ENCODE results near the gene KIF25.

The KIF25 gene

GRCh38 chr6:167984876-167985604, 12.4 kb upstream of the KIF25 start:
- ATAC-seq = no peak

DNA sequence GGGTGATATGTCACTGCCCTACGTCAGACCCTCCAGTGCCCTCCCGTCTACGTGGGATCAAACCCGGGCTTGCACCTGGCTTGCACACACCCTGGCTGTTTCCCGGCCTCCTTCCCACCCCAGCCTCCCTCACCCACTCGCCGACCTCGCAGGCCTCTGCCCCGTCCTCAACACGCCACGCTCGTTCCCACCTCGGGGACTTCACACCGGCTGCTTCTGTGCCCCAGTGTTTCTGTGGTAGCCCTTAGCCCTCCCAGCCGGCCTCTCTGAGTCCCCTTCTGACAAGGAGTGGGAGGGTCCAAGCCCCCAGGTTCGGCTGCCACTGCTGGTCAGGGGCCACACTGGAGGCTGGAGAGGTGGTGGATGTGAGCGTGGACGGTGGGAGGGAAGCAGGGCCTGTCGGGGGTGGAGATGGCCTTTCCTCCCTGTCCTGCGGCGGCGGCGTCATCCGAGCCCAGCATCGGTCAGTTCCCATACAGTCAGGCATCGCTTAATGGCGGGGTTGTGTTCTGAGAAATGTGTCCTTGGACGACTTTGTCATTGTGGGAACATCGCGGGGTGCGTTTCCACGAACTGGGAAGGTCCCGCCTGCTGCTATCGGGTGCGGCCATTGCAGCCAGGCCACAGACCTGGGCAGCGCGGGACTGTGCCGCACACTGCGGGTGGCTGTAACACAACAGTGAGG, 11.4 kb upstream of the KIF25 start:
- no peak for ATAC-seq
- TF ChIP-seq TCF4 (CRISPR knock-in tag; IDR thresholded peaks at IDR 0.05; ENCODE audit: borderline replicate concordance) = no peak
- no peak for TF ChIP-seq RARB (CRISPR knock-in tag; IDR thresholded peaks at IDR 0.05)
- no peak for TF ChIP-seq ZC3H10 (CRISPR knock-in tag; IDR thresholded peaks at IDR 0.05)
- no peak for TF ChIP-seq BACH2 (CRISPR knock-in tag; IDR thresholded peaks at IDR 0.05; ENCODE audit: borderline replicate concordance)
- no peak for TF ChIP-seq POU6F1 (CRISPR knock-in tag; IDR thresholded peaks at IDR 0.05; ENCODE audit: borderline replicate concordance, low read depth)
- no peak for TF ChIP-seq TSHZ2 (CRISPR knock-in tag; IDR thresholded peaks at IDR 0.05)
- TF ChIP-seq SNAI2 (CRISPR knock-in tag; IDR thresholded peaks at IDR 0.05) = no peak
- TF ChIP-seq PPARA (CRISPR knock-in tag; IDR thresholded peaks at IDR 0.05; ENCODE audit: borderline replicate concordance) = no peak
- TF ChIP-seq, protein P1, sequence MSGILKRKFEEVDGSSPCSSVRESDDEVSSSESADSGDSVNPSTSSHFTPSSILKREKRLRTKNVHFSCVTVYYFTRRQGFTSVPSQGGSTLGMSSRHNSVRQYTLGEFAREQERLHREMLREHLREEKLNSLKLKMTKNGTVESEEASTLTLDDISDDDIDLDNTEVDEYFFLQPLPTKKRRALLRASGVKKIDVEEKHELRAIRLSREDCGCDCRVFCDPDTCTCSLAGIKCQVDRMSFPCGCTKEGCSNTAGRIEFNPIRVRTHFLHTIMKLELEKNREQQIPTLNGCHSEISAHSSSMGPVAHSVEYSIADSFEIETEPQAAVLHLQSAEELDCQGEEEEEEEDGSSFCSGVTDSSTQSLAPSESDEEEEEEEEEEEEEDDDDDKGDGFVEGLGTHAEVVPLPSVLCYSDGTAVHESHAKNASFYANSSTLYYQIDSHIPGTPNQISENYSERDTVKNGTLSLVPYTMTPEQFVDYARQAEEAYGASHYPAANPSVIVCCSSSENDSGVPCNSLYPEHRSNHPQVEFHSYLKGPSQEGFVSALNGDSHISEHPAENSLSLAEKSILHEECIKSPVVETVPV (CRISPR knock-in tag; IDR thresholded peaks at IDR 0.05) = no peak

More at GRCh38 chr6:167984876-167985604, 12.4 kb upstream of the KIF25 start:
- no peak for TF ChIP-seq BACH2 (CRISPR knock-in tag; IDR thresholded peaks at IDR 0.05; ENCODE audit: borderline replicate concordance)

DNA sequence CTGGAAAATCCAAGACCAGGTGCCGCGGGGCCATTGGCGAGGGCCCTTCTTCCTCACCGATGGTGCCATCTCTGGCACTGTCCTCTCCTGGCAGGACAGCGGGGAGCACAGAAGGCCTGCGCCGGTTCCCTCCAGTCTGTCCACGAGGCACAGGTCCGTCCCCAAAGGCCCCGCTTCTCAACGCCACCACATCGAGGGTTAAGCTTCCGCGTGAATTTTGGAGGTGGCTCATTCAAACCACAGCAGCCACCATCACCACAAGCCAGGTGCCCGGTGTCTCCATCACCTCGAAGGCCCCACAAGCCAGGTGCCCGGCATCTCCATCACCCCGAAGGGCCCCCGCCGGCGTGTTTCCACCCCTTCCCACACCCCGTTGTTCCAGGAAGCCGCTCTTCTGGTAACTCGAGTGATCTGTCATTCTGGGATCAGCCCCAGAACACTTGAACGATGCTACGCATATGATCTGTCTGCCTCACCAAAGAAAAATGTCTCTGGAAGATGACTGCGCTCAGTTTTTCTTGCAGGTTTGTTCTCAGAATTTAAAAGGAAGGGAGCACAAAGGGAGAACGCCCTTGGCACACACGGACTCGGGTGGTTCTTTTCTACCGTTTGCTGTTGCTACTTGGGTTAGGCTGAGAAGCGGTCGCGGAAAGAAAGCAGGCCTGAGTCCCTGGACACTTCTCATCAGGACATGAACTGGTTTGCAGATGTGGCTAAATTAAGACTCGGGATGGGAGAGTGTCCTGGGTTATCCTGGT, 9.9 kb upstream of the KIF25 start:
- no peak for ATAC-seq
- TF ChIP-seq RARB (CRISPR knock-in tag; IDR thresholded peaks at IDR 0.05) = no peak
- TF ChIP-seq, protein P1 (CRISPR knock-in tag; IDR thresholded peaks at IDR 0.05) = no peak
- no peak for TF ChIP-seq ZNF8 (CRISPR knock-in tag; IDR thresholded peaks at IDR 0.05)

DNA sequence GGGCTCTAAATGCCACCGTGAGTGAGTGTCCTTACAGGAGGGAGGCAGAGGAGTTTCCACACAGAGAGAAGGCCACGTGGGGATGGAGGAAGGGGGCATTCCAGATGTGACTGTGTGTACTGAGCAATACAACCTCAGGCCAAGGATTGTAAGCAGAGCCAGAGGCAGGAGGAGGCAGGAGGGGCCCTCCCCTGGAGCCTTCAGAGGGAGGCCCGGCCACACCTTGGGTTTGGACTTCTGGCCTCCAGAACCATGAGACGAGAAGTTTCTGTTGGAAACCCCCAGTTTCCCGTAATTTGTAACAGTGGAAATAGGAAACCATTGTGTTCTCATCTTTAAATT, 9.3 kb upstream of the KIF25 start:
- TF ChIP-seq ISL1 (CRISPR knock-in tag; IDR thresholded peaks at IDR 0.05) = no peak
- TF ChIP-seq ARNTL (CRISPR knock-in tag; IDR thresholded peaks at IDR 0.05; ENCODE audit: borderline replicate concordance, low read depth) = no peak
- TF ChIP-seq, protein P2, sequence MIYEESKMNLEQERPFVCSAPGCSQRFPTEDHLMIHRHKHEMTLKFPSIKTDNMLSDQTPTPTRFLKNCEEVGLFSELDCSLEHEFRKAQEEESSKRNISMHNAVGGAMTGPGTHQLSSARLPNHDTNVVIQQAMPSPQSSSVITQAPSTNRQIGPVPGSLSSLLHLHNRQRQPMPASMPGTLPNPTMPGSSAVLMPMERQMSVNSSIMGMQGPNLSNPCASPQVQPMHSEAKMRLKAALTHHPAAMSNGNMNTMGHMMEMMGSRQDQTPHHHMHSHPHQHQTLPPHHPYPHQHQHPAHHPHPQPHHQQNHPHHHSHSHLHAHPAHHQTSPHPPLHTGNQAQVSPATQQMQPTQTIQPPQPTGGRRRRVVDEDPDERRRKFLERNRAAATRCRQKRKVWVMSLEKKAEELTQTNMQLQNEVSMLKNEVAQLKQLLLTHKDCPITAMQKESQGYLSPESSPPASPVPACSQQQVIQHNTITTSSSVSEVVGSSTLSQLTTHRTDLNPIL (CRISPR knock-in tag; IDR thresholded peaks at IDR 0.05; ENCODE audit: low read depth) = no peak
- TF ChIP-seq BACH2 (CRISPR knock-in tag; IDR thresholded peaks at IDR 0.05; ENCODE audit: borderline replicate concordance) = no peak
- no peak for TF ChIP-seq POU6F1 (CRISPR knock-in tag; IDR thresholded peaks at IDR 0.05; ENCODE audit: borderline replicate concordance, low read depth)
- no peak for TF ChIP-seq TOX (CRISPR knock-in tag; IDR thresholded peaks at IDR 0.05; ENCODE audit: borderline replicate concordance)
- TF ChIP-seq OSR1 (CRISPR knock-in tag; IDR thresholded peaks at IDR 0.05) = no peak
- TF ChIP-seq ZNF70 (CRISPR knock-in tag; IDR thresholded peaks at IDR 0.05) = no peak
- no peak for TF ChIP-seq GLIS3 (CRISPR knock-in tag; IDR thresholded peaks at IDR 0.05)
- TF ChIP-seq ZC3H10 (CRISPR knock-in tag; IDR thresholded peaks at IDR 0.05) = no peak
- TF ChIP-seq ZNF8 (CRISPR knock-in tag; IDR thresholded peaks at IDR 0.05) = no peak
- no peak for TF ChIP-seq ZFP3 (CRISPR knock-in tag; IDR thresholded peaks at IDR 0.05)
- no peak for TF ChIP-seq ZNF565 (CRISPR knock-in tag; conservative IDR thresholded peaks at IDR 0.05; ENCODE audit: low read depth)
- ATAC-seq = no peak
